KMS-11 (cell line): Measurements from ENCODE around the gene VAV3.

Experiments
- H2AFZ ChIP-seq: fragments of 200-600 bp; sonication (generic); 2 replicates; pipeline ENCODE4 v1.6.1; 2016; ENCODE audit warnings: antibody characterized with exemption, mixed run types, low read depth
- H3K27ac ChIP-seq: fragments of 200-600 bp; sonication (generic); 2 replicates; pipeline ENCODE4 v1.6.1; 2016; ENCODE audit warnings: mild to moderate bottlenecking, mixed run types
- H3K27me3 ChIP-seq: fragments of 200-600 bp; sonication (generic); 2 replicates; pipeline ENCODE4 v1.6.1; 2017; ENCODE audit warnings: mild to moderate bottlenecking, low read depth, mixed run types, moderate library complexity; ENCODE audit not compliant: insufficient read depth
- H3K36me3 ChIP-seq: fragments of 200-600 bp; sonication (generic); 2 replicates; pipeline ENCODE4 v1.6.1; 2017; ENCODE audit warnings: mild to moderate bottlenecking, mixed run types; ENCODE audit not compliant: insufficient read depth
- H3K4me1 ChIP-seq: fragments of 200-600 bp; sonication (generic); 2 replicates; pipeline ENCODE4 v1.6.1; 2016; ENCODE audit warnings: mild to moderate bottlenecking, low read depth, mixed run types; ENCODE audit not compliant: poor library complexity, severe bottlenecking
- H3K4me2 ChIP-seq: fragments of 200-600 bp; sonication (generic); 2 replicates; pipeline ENCODE4 v1.7.0; 2016; ENCODE audit warnings: mild to moderate bottlenecking, mixed run types
- H3K4me3 ChIP-seq: fragments of 200-600 bp; sonication (generic); IDR thresholded peaks from 2 replicates; pipeline ENCODE4 v1.6.1; 2017; ENCODE audit warnings: low read depth, low read length, mixed read lengths; ENCODE audit not compliant: insufficient read depth
- H3K79me2 ChIP-seq: fragments of 200-600 bp; sonication (generic); 2 replicates; pipeline ENCODE4 v1.6.1; 2016; ENCODE audit warnings: low read depth, mixed run types; ENCODE audit not compliant: insufficient read depth
- H3K9ac ChIP-seq: fragments of 200-600 bp; sonication (generic); 2 replicates; pipeline ENCODE4 v1.6.1; 2016; ENCODE audit warnings: mild to moderate bottlenecking, mixed run types
- H4K20me1 ChIP-seq: fragments of 200-600 bp; sonication (generic); 2 replicates; pipeline ENCODE4 v1.6.1; 2016; ENCODE audit warnings: mild to moderate bottlenecking, mixed run types; ENCODE audit not compliant: insufficient read depth
- CTCF ChIP-seq: fragments of 200-600 bp; sonication (generic); conservative IDR thresholded peaks from 2 replicates; pipeline ENCODE4 v1.6.1; 2017; ENCODE audit warnings: low read depth, mild to moderate bottlenecking, antibody characterized with exemption, low read length, moderate library complexity, mixed read lengths

VAV3 gene

GRCh38 chr1:107831921-107832320, 133.1 kb downstream of the VAV3 start:
- Histone ChIP-seq H4K20me1 (no peaks in the 10 kb centered on the region), H3K9ac (no peak overlapping the region), H3K4me1 (peaks cover 21% of the 10 kb centered on the region), H3K4me2 (no peak overlapping the region), H3K36me3 (no peaks in the 10 kb centered on the region), H3K4me3 (no peak overlapping the region), H3K27me3 (no peaks in the 10 kb centered on the region), H3K79me2 (no peaks in the 10 kb centered on the region), H2AFZ (no peak overlapping the region), H3K27ac (no peak overlapping the region)
- no peak for TF ChIP-seq CTCF

GRCh38 chr1:107830526-107830925, 134.5 kb downstream of the VAV3 start:
- Histone ChIP-seq H3K27ac (no peak overlapping the region), H3K27me3 (no peaks in the 10 kb centered on the region), H3K36me3 (no peaks in the 10 kb centered on the region), H3K79me2 (no peaks in the 10 kb centered on the region), H3K4me2 (no peak overlapping the region), H3K4me3 (no peak overlapping the region), H3K9ac (no peak overlapping the region), H3K4me1 (peaks cover 21% of the 10 kb centered on the region), H4K20me1 (no peaks in the 10 kb centered on the region), H2AFZ (no peak overlapping the region)
- TF ChIP-seq CTCF = no peak

GRCh38 chr1:107830075-107830474, 134.9 kb downstream of the VAV3 start:
- Histone ChIP-seq H3K4me2 (no peak overlapping the region), H3K4me1 (peaks cover 21% of the 10 kb centered on the region), H3K79me2 (no peaks in the 10 kb centered on the region), H3K4me3 (no peak overlapping the region), H2AFZ (no peak overlapping the region), H3K36me3 (no peaks in the 10 kb centered on the region), H3K9ac (no peak overlapping the region), H4K20me1 (no peaks in the 10 kb centered on the region), H3K27me3 (no peaks in the 10 kb centered on the region), H3K27ac (no peak overlapping the region)
- TF ChIP-seq CTCF = no peak

- Histone ChIP-seq H3K4me3 (no peak overlapping the region), H2AFZ (no peak overlapping the region), H3K9ac (no peak overlapping the region), H4K20me1 (no peaks in the 10 kb centered on the region), H3K27ac (no peak overlapping the region; the same call in 1 of the 2 replicates), H3K4me1 (peaks cover 21% of the 10 kb centered on the region), H3K27me3 (no peaks in the 10 kb centered on the region), H3K36me3 (no peaks in the 10 kb centered on the region), H3K4me2 (peak overlapping the region; percentile 34; the same call in 1 of the 2 replicates), H3K79me2 (no peaks in the 10 kb centered on the region)
- no peak for TF ChIP-seq CTCF
These were observed 135.8 kb downstream of the VAV3 start for GRCh38 chr1:107829036-107829770.
